BLaER1 (cell line): ENCODE data around the gene LINGO3.

Experiments used
- H3K27ac ChIP-seq: shearing (Covaris generic); formaldehyde crosslinking; 2 replicates; pipeline ENCODE4 v1.8.1; 2022
- H3K27me3 ChIP-seq: shearing (Covaris generic); formaldehyde crosslinking; 2 replicates; pipeline ENCODE4 v1.8.1; 2022
- H3K36me3 ChIP-seq: shearing (Covaris generic); formaldehyde crosslinking; 2 replicates; pipeline ENCODE4 v1.8.1; 2022
- H3K4me1 ChIP-seq: shearing (Covaris generic); formaldehyde crosslinking; 2 replicates; pipeline ENCODE4 v1.8.1; 2022
- H3K4me2 ChIP-seq: shearing (Covaris generic); formaldehyde crosslinking; 2 replicates; pipeline ENCODE4 v1.8.1; 2022
- H3K4me3 ChIP-seq: shearing (Covaris generic); formaldehyde crosslinking; 2 replicates; pipeline ENCODE4 v1.8.1; 2022
- H3K9ac ChIP-seq: shearing (Covaris generic); formaldehyde crosslinking; 2 replicates; pipeline ENCODE4 v1.8.1; 2022
- H3K9me3 ChIP-seq: shearing (Covaris generic); formaldehyde crosslinking; 2 replicates; pipeline ENCODE4 v1.8.1; 2022
- H4K20me1 ChIP-seq: shearing (Covaris generic); formaldehyde crosslinking; 2 replicates; pipeline ENCODE4 v1.8.1; 2022
- Cebpa-rat ChIP-seq: shearing (Covaris generic); IDR thresholded peaks from 2 replicates; pipeline ENCODE4 v1.8.1; 2022

Gene LINGO3

DNA sequence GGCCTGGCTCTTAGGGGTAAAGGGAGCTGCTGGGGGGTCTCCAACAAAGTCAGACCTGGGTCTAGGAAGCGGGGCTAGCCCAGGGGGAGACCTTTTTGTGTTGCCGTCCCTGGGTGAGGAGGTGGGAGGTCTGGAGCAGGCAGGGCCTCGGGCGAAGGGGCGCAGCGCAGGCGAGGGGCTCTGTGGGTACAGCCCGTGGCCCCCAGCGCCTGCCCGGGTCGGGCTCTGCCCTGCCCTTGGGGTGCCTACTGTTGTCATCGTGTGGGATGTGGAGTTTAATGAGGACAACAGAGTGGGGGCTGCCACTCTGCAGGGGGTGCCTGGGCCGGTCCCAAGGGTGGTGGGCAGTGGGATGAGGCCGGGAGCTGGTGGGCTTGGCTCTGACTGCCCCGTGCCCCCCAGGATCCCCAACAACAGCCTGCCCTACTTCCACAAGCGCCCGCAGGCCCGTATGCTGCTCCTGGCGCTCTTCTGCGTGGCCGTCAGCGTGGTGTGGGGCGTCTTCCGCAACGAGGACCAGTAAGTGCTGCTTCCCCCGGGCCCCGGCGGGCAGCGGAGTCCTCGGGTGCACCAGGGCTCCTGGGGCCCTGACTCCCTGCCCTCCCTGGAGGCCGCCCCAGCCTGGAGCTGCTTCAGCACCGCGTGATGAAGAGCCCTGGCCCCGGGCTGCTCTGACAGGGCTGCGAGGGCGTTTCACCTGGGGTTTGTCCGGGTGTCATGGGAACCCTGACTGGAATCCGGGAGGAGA is 32.7 kb upstream of the LINGO3 start:
- Histone ChIP-seq H3K9me3 (no peaks in the 10 kb centered on the region), H3K4me1 (peaks cover 75% of the 10 kb centered on the region), H3K27me3 (no peaks in the 10 kb centered on the region), H3K4me3 (peak overlapping the region; percentile 28; the same call in 1 of the 2 replicates), H4K20me1 (peaks cover 57% of the 10 kb centered on the region), H3K36me3 (peaks cover 72% of the 10 kb centered on the region), H3K4me2 (peak overlapping the region; percentile 79), H3K9ac (peak overlapping the region; percentile 71; the same call in 1 of the 2 replicates), H3K27ac (peak overlapping the region; percentile 82)
- no peak for TF ChIP-seq Cebpa-rat

DNA sequence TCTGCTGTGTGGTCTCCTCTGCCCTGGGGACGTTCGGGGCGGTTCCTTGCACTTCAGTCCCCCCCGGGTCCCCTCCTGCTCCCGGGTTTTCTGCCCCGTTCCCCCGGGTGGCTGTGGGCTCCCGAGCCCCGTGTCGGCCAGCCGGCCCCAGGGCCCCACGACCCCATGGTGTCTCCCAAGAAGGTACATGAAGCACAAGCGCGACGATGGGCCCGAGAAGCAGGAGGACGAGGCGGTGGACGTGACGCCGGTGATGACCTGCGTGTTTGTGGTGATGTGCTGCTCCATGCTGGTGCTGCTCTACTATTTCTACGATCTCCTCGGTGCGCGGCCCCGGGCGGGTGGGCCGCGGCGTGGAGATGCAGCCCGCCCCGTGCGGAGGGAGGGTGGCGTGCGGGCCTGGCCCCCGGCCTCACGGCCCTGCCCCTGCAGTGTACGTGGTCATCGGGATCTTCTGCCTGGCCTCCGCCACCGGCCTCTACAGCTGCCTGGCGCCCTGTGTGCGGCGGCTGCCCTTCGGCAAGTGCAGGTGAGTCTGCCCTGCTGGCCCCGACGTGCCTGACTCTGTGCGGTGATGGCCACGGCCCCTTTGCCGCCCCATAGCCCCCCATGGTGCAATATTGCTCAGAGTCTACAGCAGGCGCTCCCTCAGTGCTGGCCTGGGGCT is 31.8 kb upstream of the LINGO3 start:
- Histone ChIP-seq H3K27ac (no peak overlapping the region), H3K4me3 (no peak overlapping the region), H3K9ac (no peak overlapping the region), H3K4me2 (no peak overlapping the region), H3K27me3 (no peaks in the 10 kb centered on the region), H4K20me1 (peaks cover 66% of the 10 kb centered on the region), H3K9me3 (no peaks in the 10 kb centered on the region), H3K4me1 (peaks cover 73% of the 10 kb centered on the region), H3K36me3 (peaks cover 70% of the 10 kb centered on the region)
- TF ChIP-seq Cebpa-rat: no peak

DNA sequence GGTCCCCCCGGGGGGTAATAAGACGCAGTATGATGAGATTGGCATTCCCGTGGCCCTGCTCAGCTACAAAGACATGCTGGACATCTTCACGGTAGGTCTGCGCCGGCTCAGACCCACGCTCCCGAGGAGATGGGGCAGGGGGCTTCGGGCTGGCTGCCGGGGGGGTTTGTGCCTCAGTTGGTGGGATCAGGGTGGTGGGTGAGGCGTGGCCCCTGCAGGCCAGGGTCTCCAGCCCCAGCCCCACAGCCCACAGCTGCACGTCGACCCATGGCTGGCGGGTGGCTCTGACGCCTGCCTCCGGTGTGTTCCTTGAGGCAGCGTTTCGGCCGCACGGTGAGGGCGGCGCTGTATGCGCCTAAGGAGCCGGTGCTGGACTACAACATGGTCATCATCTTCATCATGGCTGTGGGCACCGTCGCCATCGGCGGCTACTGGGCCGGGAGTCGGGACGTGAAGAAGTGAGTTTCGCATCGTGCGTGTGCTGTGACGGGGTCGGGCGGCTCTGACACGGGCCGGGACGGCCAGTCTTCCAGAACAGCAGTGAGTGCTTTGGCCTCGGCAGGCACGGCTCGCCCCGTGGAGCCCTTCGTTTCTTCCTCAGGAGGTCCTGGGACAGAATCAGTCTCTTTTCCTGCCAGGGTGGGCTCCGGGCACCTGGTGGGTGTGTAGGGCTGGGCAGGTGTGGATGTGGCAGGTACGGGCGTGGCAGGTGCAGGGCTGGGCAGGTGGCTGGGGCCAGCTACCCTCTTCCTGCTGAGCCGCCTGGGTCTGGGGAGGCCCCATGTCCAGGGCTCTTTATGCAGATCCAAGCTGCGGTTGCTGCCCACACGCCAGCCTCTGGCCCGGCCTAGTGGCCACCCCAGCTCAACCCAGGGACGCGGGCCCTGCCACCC is 31.0 kb upstream of the LINGO3 start:
- no peak overlapping the region; the same call in 1 of the 2 replicates for H3K27ac ChIP-seq
- peaks cover 70% of the 10 kb centered on the region for H3K36me3 ChIP-seq
- H3K4me3 ChIP-seq: no peak overlapping the region
- no peaks in the 10 kb centered on the region for H3K27me3 ChIP-seq
- no peak overlapping the region for H3K9ac ChIP-seq
- peaks cover 74% of the 10 kb centered on the region for H4K20me1 ChIP-seq
- no peak for TF ChIP-seq Cebpa-rat
- peaks cover 77% of the 10 kb centered on the region for H3K4me1 ChIP-seq
- H3K4me2 ChIP-seq: peak overlapping the region; percentile 90
- no peaks in the 10 kb centered on the region for H3K9me3 ChIP-seq

DNA sequence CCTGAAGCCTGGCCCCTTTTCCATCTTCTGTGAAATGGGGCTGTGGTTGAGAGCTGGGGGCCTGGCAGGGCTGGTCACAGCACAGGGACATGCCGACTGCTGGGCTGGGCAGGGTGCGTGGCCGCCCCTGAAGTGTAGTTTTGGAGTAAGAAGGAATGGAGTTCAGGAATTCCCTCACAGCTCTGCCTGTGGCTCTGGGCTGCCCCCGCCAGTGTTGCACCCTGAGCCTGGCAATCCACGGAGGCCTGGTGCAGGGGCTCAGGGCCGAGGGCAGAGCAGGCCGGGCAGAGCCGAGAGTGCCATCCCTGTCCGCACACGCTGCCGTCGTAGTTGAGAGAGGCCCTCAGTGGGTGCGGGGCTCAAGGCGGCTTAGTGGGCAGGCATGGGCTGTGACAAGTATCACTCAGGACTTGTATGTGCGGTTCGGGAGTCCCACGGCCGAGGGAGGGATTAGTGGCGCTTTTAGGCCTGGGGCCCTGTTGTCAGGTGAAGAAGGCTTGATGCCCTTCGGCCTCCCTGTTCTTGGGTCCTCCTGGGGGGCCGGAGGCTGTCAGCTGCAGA is 30.2 kb upstream of the LINGO3 start:
- Histone ChIP-seq H3K36me3 (peaks cover 64% of the 10 kb centered on the region), H3K4me1 (peaks cover 86% of the 10 kb centered on the region), H3K4me2 (peak overlapping the region; percentile 90), H3K27me3 (no peaks in the 10 kb centered on the region), H3K9me3 (no peaks in the 10 kb centered on the region), H3K27ac (peak overlapping the region; percentile 77), H3K9ac (peak overlapping the region; percentile 65), H4K20me1 (peaks cover 83% of the 10 kb centered on the region), H3K4me3 (no peak overlapping the region)
- TF ChIP-seq Cebpa-rat: no peak

DNA sequence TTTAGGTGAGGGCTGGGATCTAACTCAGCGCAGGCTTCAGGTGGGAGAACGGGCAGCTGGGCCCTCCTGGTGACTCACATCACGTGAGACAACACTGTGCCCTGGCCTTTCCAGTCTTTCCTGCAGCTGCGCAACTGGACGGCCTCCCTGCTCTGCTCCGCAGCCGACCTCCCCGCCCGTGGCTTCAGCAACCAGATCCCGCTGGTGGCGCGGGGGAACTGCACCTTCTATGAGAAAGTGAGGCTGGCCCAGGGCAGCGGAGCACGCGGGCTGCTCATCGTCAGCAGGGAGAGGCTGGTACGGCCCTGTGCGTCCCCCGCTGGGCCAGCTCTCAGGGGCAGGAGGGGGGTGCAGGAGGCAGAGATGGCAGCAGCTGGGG is 29.4 kb upstream of the LINGO3 start:
- H3K27me3 ChIP-seq: no peaks in the 10 kb centered on the region
- no peak for TF ChIP-seq Cebpa-rat
- peaks cover 55% of the 10 kb centered on the region for H3K36me3 ChIP-seq
- peaks cover 83% of the 10 kb centered on the region for H3K4me1 ChIP-seq
- H3K4me2 ChIP-seq: peak overlapping the region; percentile 90
- H4K20me1 ChIP-seq: peaks cover 89% of the 10 kb centered on the region
- H3K9me3 ChIP-seq: no peaks in the 10 kb centered on the region
- peak overlapping the region; percentile 65 for H3K9ac ChIP-seq
- peak overlapping the region; percentile 36; the same call in 1 of the 2 replicates for H3K4me3 ChIP-seq
- peak overlapping the region; percentile 77 for H3K27ac ChIP-seq

DNA sequence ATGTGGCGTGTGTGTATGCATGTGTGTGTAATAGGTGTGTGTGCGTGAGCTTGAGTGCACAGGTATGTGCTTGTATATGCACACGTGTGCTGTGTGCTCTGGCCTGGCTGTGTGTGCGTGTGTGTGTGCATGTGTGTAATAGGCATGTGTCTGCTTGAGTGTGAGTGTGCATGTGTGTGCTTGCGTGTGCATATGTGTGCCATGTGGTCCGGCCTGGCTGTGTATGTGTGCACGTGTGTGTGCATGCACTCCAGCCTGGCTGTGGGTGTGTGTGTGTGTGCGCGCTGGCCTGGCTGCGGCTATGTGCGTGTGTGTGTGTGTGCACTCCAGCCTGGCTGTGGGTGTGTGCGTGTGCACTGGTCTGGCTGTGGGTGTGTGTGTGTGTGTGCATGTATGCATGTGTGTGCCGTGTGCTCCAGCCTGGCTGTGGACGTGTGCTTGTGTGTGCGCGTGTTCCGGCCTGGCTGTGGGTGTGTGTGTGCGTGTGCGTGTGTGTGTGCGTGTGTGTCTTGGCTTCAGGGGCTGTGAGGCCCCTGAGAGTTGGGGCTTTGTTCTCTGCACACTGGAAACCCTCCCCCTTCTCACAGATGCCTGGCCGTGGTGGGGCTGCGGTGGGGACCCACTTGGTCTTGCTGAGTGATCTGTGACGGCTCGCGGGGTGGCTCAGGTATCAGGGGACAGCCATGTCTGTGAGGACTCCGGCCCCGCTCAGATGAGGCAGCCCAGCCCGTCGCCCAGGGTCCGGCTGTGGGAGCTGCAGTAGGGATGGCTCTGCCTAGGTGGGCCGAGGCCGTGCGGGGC is 28.8 kb upstream of the LINGO3 start:
- peaks cover 93% of the 10 kb centered on the region for H4K20me1 ChIP-seq
- H3K36me3 ChIP-seq: peaks cover 50% of the 10 kb centered on the region
- H3K9ac ChIP-seq: peak overlapping the region; percentile 65
- H3K4me2 ChIP-seq: peak overlapping the region; percentile 90
- H3K4me1 ChIP-seq: peaks cover 81% of the 10 kb centered on the region
- peak overlapping the region; percentile 77 for H3K27ac ChIP-seq
- H3K27me3 ChIP-seq: no peaks in the 10 kb centered on the region
- H3K4me3 ChIP-seq: peak overlapping the region; percentile 36; the same call in 1 of the 2 replicates
- TF ChIP-seq Cebpa-rat: no peak
- H3K9me3 ChIP-seq: no peaks in the 10 kb centered on the region

DNA sequence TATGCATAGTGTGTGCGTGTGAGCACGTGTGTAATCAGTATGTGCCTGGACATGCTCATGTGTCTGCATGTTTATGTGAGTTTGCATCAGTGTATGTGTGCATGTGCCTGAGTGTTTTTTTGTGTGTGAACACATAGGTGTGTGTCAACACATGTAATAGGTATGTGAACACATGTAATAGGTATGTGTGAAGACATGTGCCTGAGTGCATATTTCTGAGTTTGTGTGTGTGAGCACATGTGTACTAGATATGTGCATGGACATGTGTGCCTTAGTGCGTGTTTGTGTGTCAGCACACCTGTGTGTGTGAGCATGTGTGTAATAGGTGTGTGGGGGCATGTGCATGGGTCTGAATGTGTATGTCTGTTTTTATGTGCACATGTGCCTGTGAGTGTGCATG is 27.9 kb upstream of the LINGO3 start:
- TF ChIP-seq Cebpa-rat: no peak
- no peaks in the 10 kb centered on the region for H3K9me3 ChIP-seq
- H3K4me2 ChIP-seq: peak overlapping the region; percentile 90; the same call in 1 of the 2 replicates
- no peaks in the 10 kb centered on the region for H3K27me3 ChIP-seq
- peaks cover 41% of the 10 kb centered on the region for H3K36me3 ChIP-seq
- H4K20me1 ChIP-seq: peaks cover 90% of the 10 kb centered on the region
- H3K4me3 ChIP-seq: no peak overlapping the region
- H3K27ac ChIP-seq: no peak overlapping the region
- H3K9ac ChIP-seq: no peak overlapping the region
- H3K4me1 ChIP-seq: peaks cover 81% of the 10 kb centered on the region

DNA sequence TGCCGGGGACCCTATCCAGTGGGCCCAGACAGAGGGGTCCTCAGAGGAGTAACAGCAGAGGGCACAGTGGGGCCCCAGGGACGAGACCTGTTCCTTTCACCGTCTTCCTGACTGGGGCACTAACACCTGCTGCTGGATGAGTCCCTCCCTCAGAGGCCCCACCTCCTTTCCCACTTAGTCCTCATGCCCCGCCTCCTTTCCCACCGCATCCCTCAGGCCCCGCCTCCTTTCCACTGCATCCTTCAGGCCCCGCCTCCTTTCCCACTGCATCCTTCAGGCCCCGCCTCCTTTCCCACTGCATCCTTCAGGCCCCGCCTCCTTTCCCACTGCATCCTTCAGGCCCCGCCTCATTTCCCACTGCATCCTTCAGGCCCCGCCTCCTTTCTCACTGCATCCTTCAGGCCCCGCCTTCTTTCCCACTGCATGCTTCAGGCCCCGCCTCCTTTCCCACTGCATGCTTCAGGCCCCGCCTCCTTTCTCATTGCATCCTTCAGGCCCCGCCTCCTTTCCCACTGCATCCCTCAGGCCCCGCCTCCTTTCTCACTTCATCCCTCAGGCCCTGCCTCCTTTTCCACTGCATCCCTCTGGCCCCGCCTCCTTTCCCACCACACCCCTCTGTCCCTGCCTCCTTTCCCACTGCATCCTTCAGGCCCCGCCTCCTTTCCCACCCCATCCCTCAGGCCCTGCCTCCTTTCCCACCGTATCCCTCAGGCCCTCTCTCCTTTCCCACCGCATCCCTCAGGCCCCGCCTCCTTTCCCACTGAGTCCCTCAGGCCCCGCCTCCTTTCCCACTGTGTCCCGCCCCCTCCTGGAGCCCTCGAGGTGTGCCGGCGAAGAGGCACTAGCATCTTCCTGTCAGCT is 27.3 kb upstream of the LINGO3 start:
- H3K36me3 ChIP-seq: peaks cover 35% of the 10 kb centered on the region
- H3K9ac ChIP-seq: no peak overlapping the region
- TF ChIP-seq Cebpa-rat: no peak

More for the DNA sequence above, 27.3 kb upstream of the LINGO3 start:
- Histone ChIP-seq H3K9me3 (no peaks in the 10 kb centered on the region), H3K27ac (no peak overlapping the region), H3K27me3 (no peaks in the 10 kb centered on the region), H3K4me2 (peak overlapping the region; percentile 97), H4K20me1 (peaks cover 84% of the 10 kb centered on the region), H3K4me3 (no peak overlapping the region), H3K4me1 (peaks cover 81% of the 10 kb centered on the region)
